ENCODE results near the gene IQCH. TPM values are rescaled to one million over a fixed set of nuclear protein-coding genes. Genes with fewer than 3 reads are reported as not detected.

The IQCH gene
- polyA plus RNA-seq, 3 donors, result 0.03 TPM; not detected in 2

DNA sequence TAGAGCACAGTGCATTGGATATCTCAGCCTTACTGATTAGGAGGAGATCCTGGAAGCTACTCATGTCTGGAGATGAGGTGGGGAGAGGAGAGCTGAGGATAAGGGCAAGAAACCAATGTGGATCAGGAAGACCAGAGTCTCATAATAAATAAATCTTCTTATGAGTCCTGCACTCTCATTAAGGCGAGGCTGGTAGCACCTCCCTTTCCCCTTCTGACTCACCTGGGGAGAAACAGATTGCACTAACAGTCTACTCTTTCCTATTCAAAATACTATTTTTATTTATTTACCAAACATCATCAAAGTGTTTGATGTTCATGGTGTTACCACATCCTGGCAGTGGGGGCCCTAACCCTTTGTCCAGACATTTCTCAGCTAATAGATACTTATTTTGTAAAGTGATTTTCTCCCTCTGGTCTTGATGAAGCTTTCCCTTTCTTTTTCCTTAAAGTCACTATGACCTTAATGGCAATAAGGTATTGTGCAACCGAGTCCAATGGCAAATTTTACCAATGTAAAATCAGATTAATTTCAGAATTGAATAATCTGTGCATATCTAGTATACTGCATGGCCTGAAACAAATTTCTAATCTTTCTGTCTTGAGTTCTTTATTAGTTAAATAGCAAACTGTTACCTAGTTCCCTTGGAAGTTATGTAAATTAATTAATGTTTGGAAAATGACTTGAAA is 81.1 kb downstream of the IQCH start:
- intact Hi-C loops (cut with micrococcal nuclease), result no loop called here
- H3K27ac Mint-ChIP-seq, result no peak overlapping the region
- H3K9me3 Mint-ChIP-seq, result no peaks in the 10 kb centered on the region
- H3K36me3 Mint-ChIP-seq, result no peaks in the 10 kb centered on the region
- peaks cover 2% of the 10 kb centered on the region for H3K4me1 Mint-ChIP-seq
- H3K9ac ChIP-seq (ENCODE audit: insufficient read depth, low read length, poor library complexity, severe bottlenecking), result no peak overlapping the region
- H3K9me3 ChIP-seq (replicated peaks in 1 of 2; ENCODE audit: control insufficient read depth in 1 of 2, insufficient read depth in 1 of 2, low read length in 2 of 2), result no peaks in the 10 kb centered on the region
- no peaks in the 10 kb centered on the region for H3K79me2 ChIP-seq (ENCODE audit: insufficient read depth, low read length)
- H3K4me2 ChIP-seq (replicated peaks; ENCODE audit: extremely low read depth, low read length, poor library complexity, severe bottlenecking), result no peak overlapping the region
- H2AFZ ChIP-seq (ENCODE audit: insufficient read depth, low read depth, low read length, poor library complexity, severe bottlenecking), result no peak overlapping the region
- no peaks in the 10 kb centered on the region for H3K27me3 ChIP-seq (ENCODE audit: control insufficient read depth in 2 of 2, insufficient read depth in 2 of 2, low read length in 2 of 2)
- H3K27me3 Mint-ChIP-seq (ENCODE audit: low read depth in 3 of 3), result no peaks in the 10 kb centered on the region
- TF ChIP-seq, protein P1, sequence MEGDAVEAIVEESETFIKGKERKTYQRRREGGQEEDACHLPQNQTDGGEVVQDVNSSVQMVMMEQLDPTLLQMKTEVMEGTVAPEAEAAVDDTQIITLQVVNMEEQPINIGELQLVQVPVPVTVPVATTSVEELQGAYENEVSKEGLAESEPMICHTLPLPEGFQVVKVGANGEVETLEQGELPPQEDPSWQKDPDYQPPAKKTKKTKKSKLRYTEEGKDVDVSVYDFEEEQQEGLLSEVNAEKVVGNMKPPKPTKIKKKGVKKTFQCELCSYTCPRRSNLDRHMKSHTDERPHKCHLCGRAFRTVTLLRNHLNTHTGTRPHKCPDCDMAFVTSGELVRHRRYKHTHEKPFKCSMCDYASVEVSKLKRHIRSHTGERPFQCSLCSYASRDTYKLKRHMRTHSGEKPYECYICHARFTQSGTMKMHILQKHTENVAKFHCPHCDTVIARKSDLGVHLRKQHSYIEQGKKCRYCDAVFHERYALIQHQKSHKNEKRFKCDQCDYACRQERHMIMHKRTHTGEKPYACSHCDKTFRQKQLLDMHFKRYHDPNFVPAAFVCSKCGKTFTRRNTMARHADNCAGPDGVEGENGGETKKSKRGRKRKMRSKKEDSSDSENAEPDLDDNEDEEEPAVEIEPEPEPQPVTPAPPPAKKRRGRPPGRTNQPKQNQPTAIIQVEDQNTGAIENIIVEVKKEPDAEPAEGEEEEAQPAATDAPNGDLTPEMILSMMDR (IDR thresholded peaks at IDR 0.05), result no peak
- H3K27ac ChIP-seq (ENCODE audit: low read depth in 1 of 2, low read length in 2 of 2), result no peak overlapping the region
- no CpG with 5 or more reads among the region's 2 CpGs for WGBS (ENCODE audit: insufficient coverage)
- no peak overlapping the region for H3K4me3 ChIP-seq (replicated peaks in 1 of 3; ENCODE audit: low read depth in 2 of 3, low read length in 3 of 3)
- no peak overlapping the region for H3K4me3 Mint-ChIP-seq
- H3K36me3 ChIP-seq (replicated peaks in 1 of 2; ENCODE audit: control insufficient read depth in 1 of 2, insufficient read depth in 2 of 2, low read length in 2 of 2), result no peaks in the 10 kb centered on the region
- no peaks in the 10 kb centered on the region for H3K4me1 ChIP-seq (ENCODE audit: control insufficient read depth in 1 of 2, insufficient read depth in 2 of 2, low read length in 2 of 2)
- no peak for DNase-seq
- H4K20me1 ChIP-seq (ENCODE audit: insufficient read depth, low read length), result no peaks in the 10 kb centered on the region

DNA sequence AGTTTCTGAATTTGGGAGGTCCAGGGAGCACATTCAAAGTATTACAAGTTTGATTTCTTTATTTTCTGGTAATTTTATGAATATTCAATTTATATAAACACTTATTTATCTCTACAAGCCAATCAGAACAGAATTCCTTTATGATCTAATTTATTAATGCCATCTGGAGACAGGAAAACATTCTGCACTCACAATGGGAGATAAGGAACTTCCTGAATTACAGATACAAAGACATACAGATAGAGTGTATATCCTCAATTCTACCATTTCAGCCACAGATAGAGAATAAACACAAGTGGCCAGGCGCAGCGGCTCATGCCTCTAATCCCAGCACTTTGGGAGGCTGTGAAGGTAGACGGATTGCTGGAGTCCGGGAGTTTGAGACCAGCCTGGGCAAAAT is 86.0 kb downstream of the IQCH start:
- no peaks in the 10 kb centered on the region for H3K4me1 ChIP-seq (ENCODE audit: control insufficient read depth in 1 of 2, insufficient read depth in 2 of 2, low read length in 2 of 2)
- no peaks in the 10 kb centered on the region for H4K20me1 ChIP-seq (ENCODE audit: insufficient read depth, low read length)
- TF ChIP-seq, protein P1 (IDR thresholded peaks at IDR 0.05), result no peak
- peaks cover 0 to 7% (median 6%) of the 10 kb centered on the region in 7 donors for H3K9me3 Mint-ChIP-seq
- no peak overlapping the region for H3K4me3 Mint-ChIP-seq
- no peaks in the 10 kb centered on the region for H3K9me3 ChIP-seq (replicated peaks in 1 of 2; ENCODE audit: control insufficient read depth in 1 of 2, insufficient read depth in 1 of 2, low read length in 2 of 2)
- H3K4me1 Mint-ChIP-seq, result no peaks in the 10 kb centered on the region
- H3K36me3 ChIP-seq (replicated peaks in 1 of 2; ENCODE audit: control insufficient read depth in 1 of 2, insufficient read depth in 2 of 2, low read length in 2 of 2), result no peaks in the 10 kb centered on the region
- H3K4me3 ChIP-seq (replicated peaks in 1 of 3; ENCODE audit: low read depth in 2 of 3, low read length in 3 of 3), result no peak overlapping the region
- H3K27me3 Mint-ChIP-seq (ENCODE audit: low read depth in 3 of 3), result peaks cover 0 to 2% (median 0%) of the 10 kb centered on the region in 3 donors
- no peak overlapping the region for H3K27ac Mint-ChIP-seq
- no peak overlapping the region for H2AFZ ChIP-seq (ENCODE audit: insufficient read depth, low read depth, low read length, poor library complexity, severe bottlenecking)
- no peak overlapping the region for H3K4me2 ChIP-seq (replicated peaks; ENCODE audit: extremely low read depth, low read length, poor library complexity, severe bottlenecking)
- H3K36me3 Mint-ChIP-seq, result no peaks in the 10 kb centered on the region
- no peaks in the 10 kb centered on the region for H3K27me3 ChIP-seq (ENCODE audit: control insufficient read depth in 2 of 2, insufficient read depth in 2 of 2, low read length in 2 of 2)
- intact Hi-C loops (cut with micrococcal nuclease), result no loop called here
- H3K9ac ChIP-seq (ENCODE audit: insufficient read depth, low read length, poor library complexity, severe bottlenecking), result no peak overlapping the region
- no peak for DNase-seq
- no peak overlapping the region for H3K27ac ChIP-seq (ENCODE audit: low read depth in 1 of 2, low read length in 2 of 2)
- WGBS (ENCODE audit: insufficient coverage), result 89% methylated on average over 4 of the region's 4 CpGs
- H3K79me2 ChIP-seq (ENCODE audit: insufficient read depth, low read length), result no peaks in the 10 kb centered on the region
